GM12872 (cell line): ENCODE data around the gene MED17.

Experiments used
- CTCF ChIP-seq: IDR thresholded peaks from 3 replicates; pipeline ENCODE4 v1.5.1; 2011; ENCODE audit warnings: low read depth, mild to moderate bottlenecking, low read length, moderate library complexity; ENCODE audit not compliant: insufficient read depth

MED17 gene

GRCh38 chr11:93857413-93858120 is 73.5 kb downstream of the MED17 start:
- TF ChIP-seq CTCF: no peak

- TF ChIP-seq CTCF: no peak
Measured at GRCh38 chr11:93858121-93858775, 74.2 kb downstream of the MED17 start.

GRCh38 chr11:93861808-93862207 is 77.7 kb downstream of the MED17 start:
- TF ChIP-seq CTCF: no peak
